CD4-positive, alpha-beta T cell treated with Interleukin-17A for 1 hour (primary cell): ENCODE results near the gene POMZP3.
"Not testable (repeated sequence)": the region's sequence is repeated elsewhere in the genome, so short reads cannot be mapped to it uniquely, and the experiment has no call there.

ENCODE experiments used
- DNase-seq: peaks from one replicate; pipeline ENCODE4 v3.0.0-alpha.2; 2020

The POMZP3 gene

DNA sequence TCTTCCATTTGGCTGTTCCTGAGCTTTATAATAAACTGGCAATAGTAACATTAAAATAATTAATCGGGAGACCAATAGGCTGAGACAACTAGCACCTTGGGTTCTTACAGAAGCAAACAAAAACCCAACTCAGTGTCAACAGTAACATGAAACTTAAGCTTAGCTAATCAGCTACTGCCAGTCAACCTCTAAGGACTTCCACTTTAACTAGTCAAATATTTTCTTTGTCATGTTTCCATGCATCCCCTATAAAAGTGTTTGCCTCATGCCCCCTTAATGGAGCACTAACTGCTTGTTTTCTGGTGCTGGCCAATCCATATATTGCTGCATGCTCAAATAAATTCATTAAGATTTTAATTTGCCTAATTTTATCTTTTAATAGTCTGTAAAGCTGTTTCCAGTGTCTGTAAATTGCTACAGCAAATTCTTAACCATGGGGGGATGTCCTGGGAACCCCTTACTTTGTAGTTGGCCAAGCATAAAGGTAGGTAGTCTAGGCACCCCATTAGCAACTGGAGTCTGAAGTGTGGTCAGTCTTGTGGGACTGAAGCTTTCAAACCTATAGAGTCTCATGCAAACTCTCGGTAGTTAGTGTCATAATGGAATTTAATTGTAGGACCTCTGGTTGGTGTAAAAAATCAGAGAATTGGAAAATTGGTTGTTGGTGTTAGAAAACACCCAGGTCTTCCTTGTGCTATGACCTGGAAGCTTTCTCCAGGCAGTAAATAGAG, 40.3 kb downstream of the POMZP3 start:
- not testable (repeated sequence) for DNase-seq

DNA sequence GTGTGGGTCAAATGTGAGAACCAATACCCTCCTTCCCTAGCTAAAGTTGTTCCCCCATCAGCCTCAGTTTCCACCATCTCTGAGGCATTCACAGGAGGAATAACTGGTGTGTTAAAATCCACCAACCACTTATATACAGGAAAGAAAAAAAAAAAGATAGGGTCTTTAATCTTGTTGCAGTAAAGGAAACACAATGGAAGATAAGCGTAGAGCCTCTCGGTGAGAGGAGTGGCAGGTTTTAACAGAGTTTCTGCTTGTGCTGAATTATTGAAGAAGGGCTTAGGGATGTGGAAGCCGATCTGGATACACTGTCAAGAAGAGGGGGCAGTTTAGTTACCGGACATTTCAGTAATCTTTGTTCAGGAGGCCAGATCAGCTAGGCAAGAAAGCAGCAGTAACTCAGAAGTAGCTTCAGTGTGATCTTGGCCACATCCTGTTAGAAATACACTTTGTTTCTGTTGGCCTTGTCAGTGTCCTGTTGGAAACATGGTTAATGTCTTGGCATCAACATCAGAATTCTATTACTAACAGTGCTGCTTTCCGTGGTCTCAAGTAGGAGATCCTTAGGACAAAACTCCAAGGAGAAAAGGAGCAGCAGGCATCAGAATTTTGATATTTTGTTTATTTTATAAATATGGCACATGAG, 43.3 kb downstream of the POMZP3 start:
- DNase-seq = not testable (repeated sequence)

DNA sequence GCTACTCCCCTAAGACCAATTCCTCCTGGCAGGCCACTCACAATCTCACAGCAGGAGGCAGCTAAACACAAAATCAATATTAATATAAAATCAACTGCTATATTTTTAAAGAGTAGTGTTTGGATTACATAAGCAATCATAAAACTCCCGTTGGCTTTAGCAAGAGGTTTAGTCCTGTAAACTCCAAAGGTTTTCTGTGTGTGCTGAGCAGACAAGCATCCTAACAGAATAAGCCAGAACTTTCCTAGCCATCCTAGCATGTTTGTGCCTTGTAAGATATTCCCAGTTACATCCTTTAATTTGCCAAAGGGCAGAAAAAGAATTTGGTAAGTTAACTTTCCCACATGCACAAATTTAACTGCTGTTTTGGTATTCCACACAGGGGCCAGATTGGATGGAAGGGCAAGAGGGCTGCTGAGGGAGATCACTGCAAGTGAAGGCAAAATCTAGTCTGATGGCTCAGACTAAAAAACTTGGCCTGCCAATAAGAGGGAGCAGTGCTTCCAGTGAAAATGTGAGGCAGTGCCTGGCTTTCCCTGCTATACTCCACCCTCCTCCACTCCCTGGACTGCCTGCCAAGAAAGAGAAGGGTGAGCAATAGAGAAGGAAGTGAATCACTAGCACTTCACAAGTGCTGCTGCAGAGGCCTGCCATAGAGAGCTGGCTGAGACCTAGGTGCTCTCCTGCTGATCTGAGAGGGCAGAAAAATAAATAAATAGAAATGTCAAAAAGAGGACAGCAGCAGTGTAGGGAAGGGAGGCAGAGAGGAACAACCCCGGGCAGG, 44.0 kb downstream of the POMZP3 start:
- not testable (repeated sequence) for DNase-seq

DNA sequence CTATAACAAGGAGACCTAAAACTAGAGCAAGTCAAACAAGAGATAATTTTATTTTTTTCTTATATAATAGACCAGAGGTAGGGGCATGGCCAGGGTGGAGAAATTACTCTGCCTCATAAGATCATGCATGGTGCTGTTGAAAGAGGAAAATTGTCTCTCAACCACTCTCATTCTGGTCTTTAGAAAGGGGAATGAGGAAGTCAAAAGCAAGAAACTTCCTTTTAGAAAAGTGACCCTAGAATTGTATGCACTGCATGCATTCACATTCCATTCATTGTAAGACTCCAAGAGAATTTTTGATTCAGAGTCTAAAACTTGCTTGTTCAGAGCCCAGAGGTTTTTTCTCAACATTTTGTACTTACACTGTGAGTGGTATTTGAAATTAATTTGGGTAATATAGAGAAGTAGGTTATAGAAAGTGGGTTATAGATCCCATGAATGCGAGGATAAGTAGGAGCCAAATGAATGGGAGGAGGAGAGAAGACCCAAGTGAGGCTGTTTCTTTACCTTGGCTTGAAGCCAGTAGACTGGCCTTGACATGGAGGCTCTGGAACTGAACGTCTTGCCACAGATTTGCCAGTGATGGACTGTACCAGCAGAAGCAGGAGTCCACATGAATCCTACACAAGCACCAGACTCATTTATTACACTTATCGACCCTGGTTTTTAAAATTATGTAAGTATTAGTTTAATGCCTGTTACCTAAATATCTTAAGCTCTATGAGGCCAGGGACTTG, 51.0 kb downstream of the POMZP3 start:
- DNase-seq = not testable (repeated sequence)

DNA sequence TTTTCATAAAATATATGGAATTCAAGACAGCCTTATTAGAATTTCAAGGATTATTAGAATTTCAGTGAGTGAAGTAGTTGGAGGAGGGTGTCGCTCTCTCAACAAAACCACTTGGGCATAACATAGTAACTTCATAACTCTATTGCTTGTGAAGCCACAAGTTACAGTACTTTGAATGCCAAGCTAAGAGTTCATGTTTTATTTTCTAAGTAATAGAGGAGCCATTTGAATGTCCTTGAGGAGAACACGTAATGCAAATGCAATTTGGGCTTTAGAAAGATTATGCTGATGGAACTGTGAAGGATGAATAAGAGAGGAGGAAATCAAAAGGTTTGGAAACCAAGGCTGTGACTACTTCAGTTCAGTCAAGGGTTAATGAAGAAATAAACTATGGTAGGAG, 51.6 kb downstream of the POMZP3 start:
- DNase-seq = not testable (repeated sequence)

DNA sequence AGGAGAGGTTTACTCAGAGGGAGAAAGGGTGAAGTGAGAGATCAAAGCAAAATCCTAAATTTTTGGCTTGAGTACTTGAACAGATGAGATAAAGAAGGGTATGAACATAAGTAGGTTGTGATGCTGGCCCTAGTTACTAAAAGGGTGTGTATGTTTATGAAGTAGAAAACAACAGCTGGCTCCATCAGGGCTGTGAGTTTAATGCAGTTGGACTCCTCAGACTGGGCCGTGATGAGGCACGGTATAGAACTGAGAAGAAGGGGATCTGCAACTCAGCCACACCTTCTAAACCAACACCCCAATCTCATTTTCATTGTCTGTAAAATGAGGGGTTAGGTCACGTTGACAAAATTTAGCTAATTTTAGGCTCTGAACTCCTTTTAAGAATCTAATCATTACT, 54.8 kb downstream of the POMZP3 start:
- DNase-seq = not testable (repeated sequence)

DNA sequence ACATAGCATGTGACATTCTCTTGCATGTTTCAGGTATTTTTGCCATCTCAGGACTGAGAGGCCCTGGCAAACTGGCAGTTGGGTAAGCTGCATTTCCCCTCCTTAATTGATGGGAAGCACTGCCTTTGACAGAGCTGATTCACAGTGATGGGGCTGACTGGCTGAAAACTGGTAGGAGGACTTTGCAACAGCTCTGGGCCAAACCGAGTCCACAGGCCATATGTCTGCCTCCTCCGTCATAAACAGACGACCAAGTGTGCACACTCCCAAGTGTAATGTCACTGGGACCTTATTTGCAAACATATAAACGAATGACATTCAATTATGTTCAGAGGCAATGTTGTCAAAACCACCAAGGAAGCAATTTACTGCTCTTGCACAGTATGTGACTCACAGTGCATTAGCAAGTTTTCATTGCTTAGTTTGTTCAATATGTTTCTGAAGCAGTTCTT, 56.7 kb downstream of the POMZP3 start:
- DNase-seq = not testable (repeated sequence)

DNA sequence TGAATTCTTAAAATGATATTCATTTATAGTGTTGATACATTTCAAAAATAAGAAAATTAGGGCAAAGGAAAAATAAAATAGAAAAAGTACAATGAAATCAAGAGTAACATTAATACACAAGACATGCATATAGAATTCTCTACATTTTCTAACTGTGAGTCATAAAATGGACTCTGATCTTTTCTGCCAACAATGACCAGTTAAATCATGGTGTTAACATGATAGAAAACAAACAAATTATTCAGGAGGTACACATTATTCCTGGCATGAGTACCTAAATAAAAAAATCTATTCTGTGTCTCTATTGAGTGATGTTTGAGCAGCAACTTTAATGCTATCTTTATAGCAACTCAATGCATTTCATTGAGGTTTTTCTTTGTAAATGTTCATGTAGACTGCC, 58.3 kb downstream of the POMZP3 start:
- not testable (repeated sequence) for DNase-seq

DNA sequence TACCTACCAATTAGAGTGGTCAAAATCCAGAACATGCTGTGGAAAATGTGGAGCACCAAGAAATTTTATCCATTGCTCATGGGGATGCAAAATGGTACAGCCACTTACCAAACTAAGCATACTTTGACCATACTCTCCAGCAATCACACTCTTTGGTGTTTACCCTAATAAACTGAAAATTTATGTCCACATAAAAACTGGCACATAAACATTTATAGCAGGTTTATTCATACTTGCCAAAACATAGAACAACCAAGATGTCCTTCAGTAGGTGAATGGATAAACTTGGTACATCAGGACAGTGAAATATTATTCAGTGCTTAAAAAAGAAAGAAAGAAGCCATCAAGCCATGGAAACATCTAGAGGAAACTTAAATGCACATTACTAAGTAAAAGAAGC, 59.3 kb downstream of the POMZP3 start:
- DNase-seq = not testable (repeated sequence)

DNA sequence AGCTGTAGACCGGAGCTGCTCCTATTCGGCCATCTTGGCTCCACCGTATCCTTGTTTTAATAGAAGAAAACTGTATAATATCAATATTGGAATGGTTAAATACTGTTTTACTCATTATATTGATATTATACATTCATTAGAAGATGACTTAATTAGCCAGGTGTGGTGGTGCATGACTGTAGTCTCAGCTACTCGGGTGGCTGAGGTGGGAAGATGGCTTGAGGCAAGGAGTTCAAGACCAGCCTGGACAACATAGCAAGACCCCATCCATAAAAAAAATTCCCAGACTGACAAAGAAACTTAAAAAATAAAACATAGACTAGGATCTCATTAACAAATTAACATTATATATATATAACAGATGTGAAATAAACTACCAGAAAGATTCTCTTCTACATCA, 59.8 kb downstream of the POMZP3 start:
- not testable (repeated sequence) for DNase-seq

DNA sequence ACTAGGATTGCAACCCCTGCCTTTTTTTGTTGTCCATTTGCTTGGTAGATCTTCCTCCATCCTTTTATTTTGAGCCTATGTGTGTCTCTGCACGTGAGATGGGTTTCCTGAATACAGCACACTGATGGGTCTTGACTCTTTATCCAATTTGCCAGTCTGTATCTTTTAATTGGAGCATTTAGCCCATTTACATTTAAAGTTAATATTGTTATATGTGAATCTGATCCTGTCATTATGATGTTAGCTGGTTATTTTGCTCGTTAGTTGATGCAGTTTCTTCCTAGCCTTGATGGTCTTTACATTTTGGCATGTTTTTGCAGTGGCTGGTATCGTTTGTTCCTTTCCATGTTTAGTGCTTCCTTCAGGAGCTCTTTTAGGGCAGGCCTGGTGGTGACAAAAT, 62.1 kb downstream of the POMZP3 start:
- not testable (repeated sequence) for DNase-seq

DNA sequence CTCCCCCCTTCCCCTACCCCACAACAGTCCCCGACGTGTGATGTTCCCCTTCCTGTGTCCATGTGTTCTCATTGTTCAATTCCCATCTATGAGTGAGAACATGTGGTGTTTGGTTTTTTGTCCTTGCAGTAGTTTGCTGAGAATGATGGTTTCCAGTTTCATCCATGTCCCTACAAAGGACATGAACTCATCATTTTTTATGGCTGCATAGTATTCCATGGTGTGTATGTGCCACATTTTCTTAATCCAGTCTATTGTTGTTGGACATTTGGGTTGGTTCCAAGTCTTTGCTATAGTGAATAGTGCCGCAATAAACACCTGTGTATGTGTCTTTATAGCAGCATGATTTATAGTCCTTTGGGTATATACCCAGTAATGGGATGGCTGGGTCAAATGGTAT, 65.7 kb downstream of the POMZP3 start:
- not testable (repeated sequence) for DNase-seq

DNA sequence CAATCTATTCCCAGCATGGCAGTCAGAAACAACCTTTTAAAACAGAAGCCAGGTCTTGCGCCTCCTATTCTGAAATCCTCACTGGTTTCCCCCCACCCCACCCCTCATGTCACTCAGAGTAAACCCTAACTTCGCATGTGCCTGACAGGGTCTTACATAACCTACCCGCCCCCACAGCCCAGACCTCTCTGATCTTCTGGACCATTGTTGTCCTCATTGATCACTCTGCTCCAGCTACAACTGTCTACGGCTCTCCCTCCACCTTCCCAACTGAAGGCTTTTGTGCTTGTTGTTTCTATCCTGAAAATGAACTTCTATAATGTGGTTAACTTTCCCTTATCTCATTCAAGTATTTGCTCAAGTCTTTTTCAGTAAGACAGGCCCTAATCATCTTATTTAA, 66.9 kb downstream of the POMZP3 start:
- not testable (repeated sequence) for DNase-seq
